A549 (cell line): ENCODE measurements around the gene THAP7. TPM values are rescaled to one million over a fixed set of nuclear protein-coding genes. Genes with fewer than 3 reads are reported as not detected.

Experiments
- ATAC-seq, 2 experiments: fragments of 200-7000 bp in 1 of 2; fragments of >200 bp in 1 of 2; cut with Nextera tagmentation in 1 of 2; cut with Tn5 transposase in 1 of 2; 3 replicates each; pipeline versions ENCODE4 v1.8.0 to v1.9.1; 2018 to 2020; ENCODE audit warnings: mild to moderate bottlenecking in 1 of 2, moderate library complexity in 1 of 2
- CTCF ChIA-PET: fragments of 300-600 bp; sonication (Branson Sonifier 250); formaldehyde crosslinking; extraction: SDS; loops from one replicate; lab custom pipeline; 2021; ENCODE audit warnings: antibody characterized with exemption, inconsistent platforms; lab: Yijun Ruan, JAX
- POLR2A ChIA-PET: fragments of 350-600 bp; formaldehyde crosslinking; extraction: SDS; loops from one replicate; lab custom pipeline; 2021; ENCODE audit warnings: antibody characterized with exemption, inconsistent platforms; lab: Yijun Ruan, JAX
- DNase-seq, 2 experiments: peaks; one replicate each; pipeline versions ENCODE4 v3.0.0 to v3.0.0-alpha.2; 2011 to 2016; ENCODE audit warnings: low read depth in 1 of 2, low spot score in 1 of 2
- FAIRE-seq: peaks from 2 replicates; lab custom pipeline; 2011; peaks lifted over from hg19 to GRCh38; lab: Jason Lieb, UNC
- H3K27ac ChIP-seq, 2 experiments: fragments of >200 bp; sonication (Bioruptor Twin); formaldehyde crosslinking; 3 replicates each; pipeline ENCODE4 v1.5.1; 2016 to 2017
- H3K4me1 ChIP-seq: fragments of >200 bp; sonication (Bioruptor Twin); formaldehyde crosslinking; 3 replicates; pipeline ENCODE4 v1.6.1; 2016
- H3K4me2 ChIP-seq: fragments of >200 bp; sonication (Bioruptor Twin); formaldehyde crosslinking; 3 replicates; pipeline ENCODE4 v1.6.1; 2016
- H3K4me3 ChIP-seq: fragments of >200 bp; sonication (Bioruptor Twin); formaldehyde crosslinking; 3 replicates; pipeline ENCODE4 v1.5.1; 2016
- H3K9me3 ChIP-seq: fragments of >200 bp; sonication (Bioruptor Twin); formaldehyde crosslinking; 3 replicates; pipeline ENCODE4 v1.6.1; 2016
- BCL3 ChIP-seq: fragments of >200 bp; sonication (Bioruptor Twin); formaldehyde crosslinking; IDR thresholded peaks from 3 replicates; pipeline ENCODE4 v1.6.1; 2016
- EHMT2 ChIP-seq: fragments of 200-600 bp; sonication (generic); IDR thresholded peaks from 2 replicates; pipeline ENCODE4 v1.6.1; 2016; ENCODE audit warnings: antibody characterized with exemption, low read depth, mild to moderate bottlenecking, moderate library complexity
- EP300 ChIP-seq, 2 experiments: fragments of >200 bp; sonication (Bioruptor Twin); formaldehyde crosslinking; IDR thresholded peaks; 2 replicates in 1 of 2; 3 replicates in 1 of 2; pipeline ENCODE4 v1.6.1; 2016 to 2017
- FOSL2 ChIP-seq, 2 experiments: fragments of 450-650 bp in 1 of 2; fragments of >200 bp in 1 of 2; sonication (Bioruptor Twin) in 1 of 2; formaldehyde crosslinking; IDR thresholded peaks; 2 replicates each; pipeline versions ENCODE4 v1.5.0 to v1.6.1; 2016 to 2020; ENCODE audit warnings: mild to moderate bottlenecking in 1 of 2, moderate library complexity in 1 of 2
- GATA3 ChIP-seq: IDR thresholded peaks from 2 replicates; pipeline ENCODE4 v1.6.1; 2012; ENCODE audit warnings: borderline replicate concordance
- HDAC2 ChIP-seq: fragments of 200-600 bp; sonication (generic); IDR thresholded peaks from 2 replicates; pipeline ENCODE4 v1.6.1; 2016
- HES2 ChIP-seq: fragments of >200 bp; sonication (Bioruptor Twin); formaldehyde crosslinking; IDR thresholded peaks from 2 replicates; pipeline ENCODE4 v1.6.1; 2016
- HOXB13 ChIP-seq: fragments of 250-450 bp; sonication (Bioruptor Pico); IDR thresholded peaks from 2 replicates; pipeline ENCODE4 v1.5.0; 2020; ENCODE audit warnings: low read depth, mild to moderate bottlenecking, moderate library complexity
- HOXB5 ChIP-seq: fragments of 250-450 bp; sonication (Bioruptor Pico); IDR thresholded peaks from 2 replicates; pipeline ENCODE4 v1.5.0; 2020; ENCODE audit warnings: mild to moderate bottlenecking, moderate library complexity
- MAX ChIP-seq: IDR thresholded peaks from 2 replicates; pipeline ENCODE4 v1.6.1; 2012
- MYC ChIP-seq: IDR thresholded peaks from 2 replicates; pipeline ENCODE4 v1.6.1; 2012; ENCODE audit warnings: mild to moderate bottlenecking, inconsistent platforms, low read length, improper control_type of control experiment, borderline replicate concordance
- NFE2L2 ChIP-seq: fragments of 150-350 bp; conservative IDR thresholded peaks from 2 replicates; pipeline ENCODE4 v1.6.1; 2014; ENCODE audit warnings: low read length
- NPAS2 ChIP-seq: fragments of 250-450 bp; sonication (Bioruptor Pico); IDR thresholded peaks from 2 replicates; pipeline ENCODE4 v1.8.0; 2022; ENCODE audit warnings: mild to moderate bottlenecking, moderate library complexity, borderline replicate concordance
- NR3C1 ChIP-seq: fragments of >200 bp; sonication (Bioruptor Twin); formaldehyde crosslinking; IDR thresholded peaks from 3 replicates; pipeline ENCODE4 v1.6.1; 2017
- PBX3 ChIP-seq: IDR thresholded peaks from 2 replicates; pipeline ENCODE4 v1.6.1; 2012
- PHF8 ChIP-seq: fragments of 200-600 bp; sonication (generic); IDR thresholded peaks from 2 replicates; pipeline ENCODE4 v1.6.1; 2016; ENCODE audit warnings: low read depth, mild to moderate bottlenecking, antibody characterized with exemption, moderate library complexity, borderline replicate concordance
- POLR2A ChIP-seq: IDR thresholded peaks from 2 replicates; pipeline ENCODE4 v1.6.1; 2012; ENCODE audit warnings: mild to moderate bottlenecking, low read length
- POLR2AphosphoS2 ChIP-seq: conservative IDR thresholded peaks from 2 replicates; pipeline ENCODE4 v1.6.1; 2012; ENCODE audit warnings: low read length, improper control_type of control experiment, inconsistent platforms
- RARB ChIP-seq: fragments of 250-450 bp; sonication (Bioruptor Pico); IDR thresholded peaks from 2 replicates; pipeline ENCODE4 v1.8.0; 2021; ENCODE audit warnings: mild to moderate bottlenecking, moderate library complexity
- RNF2 ChIP-seq: fragments of 200-600 bp; sonication (generic); IDR thresholded peaks from 2 replicates; pipeline ENCODE4 v1.6.1; 2016; ENCODE audit warnings: low read depth, mild to moderate bottlenecking, antibody characterized with exemption, moderate library complexity, borderline replicate concordance
- SMC3 ChIP-seq: fragments of >200 bp; sonication (Bioruptor Twin); formaldehyde crosslinking; IDR thresholded peaks from 3 replicates; pipeline ENCODE4 v1.6.1; 2018; ENCODE audit warnings: inconsistent platforms
- TFCP2L1 ChIP-seq: fragments of 250-450 bp; sonication (Bioruptor Pico); IDR thresholded peaks from 2 replicates; pipeline ENCODE4 v1.5.0; 2021; ENCODE audit warnings: mild to moderate bottlenecking
- TP53 ChIP-seq: fragments of 250-450 bp; sonication (Bioruptor Pico); IDR thresholded peaks from 2 replicates; pipeline ENCODE4 v1.5.0; 2021; ENCODE audit warnings: mild to moderate bottlenecking, moderate library complexity
- WGBS: methylation state at CpG from one replicate; pipeline ENCODE4 v1.1.6; 2017; ENCODE audit errors: missing lambda C conversion rate; 5-methylcytosine and 5-hydroxymethylcytosine counted together
- polyA plus RNA-seq, 4 experiments: library from polyadenylated mRNA; depleted of rRNA in 3 of 4; stranded (reverse); fragments of >200 nt; fragmentation: RNase III in 1 of 4; extraction: RNeasy Plus Mini Kit Qiagen cat#74134 plus additional on column Dnase treatment in 1 of 4; gene quantifications; 2 replicates in 3 of 4; 3 replicates in 1 of 4; pipeline ENCODE4 v1.2.3, GENCODE V29; 2011 to 2017

THAP7 gene
- polyA plus RNA-seq, 2 of the 4 experiments (the other 2 are of a cell fraction) = 15.9 to 22.7 TPM

GRCh38 chr22:20989323-20990138 is 12.4 kb downstream of the THAP7 start:
- ChIA-PET POLR2A (interaction anchor here (1.5 kb wide), 1 partner anchor 8 kb away, joined by 7 read pairs; the partner anchor contains the start of gene LZTR1), CTCF (interaction anchor here (0.7 to 1.7 kb wide), 5 partner anchors 14 to 113 kb away, joined by 3 to 6 read pairs (median 3); partner anchors contain the start of gene CRKL)
- H3K27ac ChIP-seq = no peak overlapping the region
- no peak for TF ChIP-seq NFE2L2
- no peak for TF ChIP-seq RNF2
- TF ChIP-seq HDAC2 = no peak
- TF ChIP-seq MAX = no peak
- no peak for TF ChIP-seq TP53 (CRISPR knock-in tag)
- TF ChIP-seq FOSL2 (IDR thresholded peaks at IDR 0.05) = no peak
- TF ChIP-seq FOSL2 (CRISPR knock-in tag; IDR thresholded peaks at IDR 0.05) = no peak
- TF ChIP-seq MYC = no peak
- TF ChIP-seq EP300 (IDR thresholded peaks at IDR 0.05) = no peak
- no peak for TF ChIP-seq HOXB5 (CRISPR knock-in tag)
- no peak for TF ChIP-seq POLR2A
- no peak for TF ChIP-seq HOXB13 (CRISPR knock-in tag)
- no peak for TF ChIP-seq TFCP2L1
- no peak for TF ChIP-seq NR3C1
- no peak for TF ChIP-seq EHMT2
- no peak for TF ChIP-seq BCL3
- no peak overlapping the region for H3K4me3 ChIP-seq
- H3K4me1 ChIP-seq = no peaks in the 10 kb centered on the region
- ATAC-seq = no peak
- H3K9me3 ChIP-seq = no peaks in the 10 kb centered on the region
- no peak for FAIRE-seq
- WGBS = 82% methylated on average over 8 of the region's 17 CpGs
- H3K4me2 ChIP-seq = no peak overlapping the region
- DNase-seq = no peak

GRCh38 chr22:20988573-20989322 is 13.2 kb downstream of the THAP7 start:
- ATAC-seq (peak in 1 of 2 experiments; percentile 31; a peak in 1 of 6 replicates), DNase-seq (no peak), FAIRE-seq (no peak)
- no peak overlapping the region for H3K4me2 ChIP-seq
- no peaks in the 10 kb centered on the region for H3K4me1 ChIP-seq
- TF ChIP-seq TP53 (CRISPR knock-in tag) (no peak), NPAS2 (CRISPR knock-in tag) (no peak), POLR2A (no peak), PBX3 (no peak), RARB (CRISPR knock-in tag) (no peak), MYC (no peak), PHF8 (no peak), POLR2AphosphoS2 (no peak), GATA3 (no peak), HES2 (no peak), SMC3 (no peak), HDAC2 (no peak), NFE2L2 (no peak)
- ChIA-PET POLR2A (no interaction called here), CTCF (interaction anchor here (1.2 to 1.4 kb wide), 3 partner anchors 99 to 114 kb away, joined by 3 to 6 read pairs (median 3); no protein-coding TSS in a partner anchor)
- no peak overlapping the region for H3K4me3 ChIP-seq
- 77% methylated on average over 9 of the region's 16 CpGs for WGBS
- no peak overlapping the region for H3K27ac ChIP-seq
- H3K9me3 ChIP-seq = no peaks in the 10 kb centered on the region
